Heart left ventricle (tissue), 13 donors: ENCODE measurements around the gene VPS26C.

ENCODE experiments used
- POLR2A ChIP-seq, 2 donors: fragments of 450-650 bp; IDR thresholded peaks; one replicate each; pipeline ENCODE4 v1.6.1; 2017; ENCODE audit warnings: antibody characterized with exemption in 2 of 2, mild to moderate bottlenecking in 2 of 2, moderate library complexity in 2 of 2
- TF ChIP-seq, protein P1 (sequence below), 12 donors: fragments of 200-600 bp; sonication (generic) in 4 of 12; IDR thresholded peaks; one replicate each; pipeline versions ENCODE4 v1.5.0 to v1.8.0; 2018 to 2022; ENCODE audit warnings: antibody characterized with exemption in 12 of 12, mild to moderate bottlenecking in 5 of 12
- donor health status: ischemic (EF 13 %, LVEDD 7.1; RV severe dilation, severe dysfunction).
- donor health status: DM: no; HTN: yes; CAD: no.
- donor health status: DM: no; HTN: no; CAD: no.
- donor health status: ischemic (EF 25% LVEDD 6.9; RV normal size, moderate dysfunction).
- donor health status: ischemic (EF 25% LVEDD 5.7; RV mildly dilated, moderate dysfunction).
- donor health status: ischemic (EF 35%, LVEDD 5.7; RV mildly dilated, moderate dysfunction).
- donor health status: nonischemic (EF 11% LVEDD 7.7; RV severe dilation, severe dysfunction).
- donor health status: DM: yes; HTN: yes; CAD: no.
- donor health status: PGD.
- donor health status: ischemic (EF 29% LVEDD 5.4; RV normal size, mild dysfunction).
- donor health status: nonischemic (EF 23%, LVEDD 6.1; RV moderate dilation, normal function).

DNA sequence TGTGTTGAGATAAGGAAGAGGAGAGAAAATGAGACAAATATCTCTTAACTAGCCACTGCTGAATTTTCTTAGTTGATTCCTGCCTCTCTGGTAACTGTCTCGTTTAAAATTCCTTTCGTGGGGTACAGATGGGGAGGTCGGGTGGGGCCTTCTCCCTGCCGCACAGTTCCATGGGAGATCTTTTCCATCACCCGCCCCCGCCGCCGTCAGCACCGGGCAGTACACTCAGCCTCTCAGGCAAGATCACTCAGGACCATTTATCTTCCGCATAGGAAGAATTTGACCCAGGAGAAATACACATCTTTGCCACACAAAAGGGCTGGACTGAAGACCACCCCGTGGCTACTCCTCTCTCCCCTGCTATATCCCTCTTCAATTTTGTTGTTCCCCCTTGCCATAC is 2.3 kb upstream of the VPS26C start:
- TF ChIP-seq POLR2A (IDR thresholded peaks at IDR 0.05) = no peak
- TF ChIP-seq, protein P1, sequence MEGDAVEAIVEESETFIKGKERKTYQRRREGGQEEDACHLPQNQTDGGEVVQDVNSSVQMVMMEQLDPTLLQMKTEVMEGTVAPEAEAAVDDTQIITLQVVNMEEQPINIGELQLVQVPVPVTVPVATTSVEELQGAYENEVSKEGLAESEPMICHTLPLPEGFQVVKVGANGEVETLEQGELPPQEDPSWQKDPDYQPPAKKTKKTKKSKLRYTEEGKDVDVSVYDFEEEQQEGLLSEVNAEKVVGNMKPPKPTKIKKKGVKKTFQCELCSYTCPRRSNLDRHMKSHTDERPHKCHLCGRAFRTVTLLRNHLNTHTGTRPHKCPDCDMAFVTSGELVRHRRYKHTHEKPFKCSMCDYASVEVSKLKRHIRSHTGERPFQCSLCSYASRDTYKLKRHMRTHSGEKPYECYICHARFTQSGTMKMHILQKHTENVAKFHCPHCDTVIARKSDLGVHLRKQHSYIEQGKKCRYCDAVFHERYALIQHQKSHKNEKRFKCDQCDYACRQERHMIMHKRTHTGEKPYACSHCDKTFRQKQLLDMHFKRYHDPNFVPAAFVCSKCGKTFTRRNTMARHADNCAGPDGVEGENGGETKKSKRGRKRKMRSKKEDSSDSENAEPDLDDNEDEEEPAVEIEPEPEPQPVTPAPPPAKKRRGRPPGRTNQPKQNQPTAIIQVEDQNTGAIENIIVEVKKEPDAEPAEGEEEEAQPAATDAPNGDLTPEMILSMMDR (IDR thresholded peaks at IDR 0.05) = no peak
